ENCODE results near the gene OPRM1. TPM values are rescaled to one million over a fixed set of nuclear protein-coding genes. Genes with fewer than 3 reads are reported as not detected.

Gene OPRM1
- total and polyA plus RNA-seq, 2 of the 8 experiments (the other 6 are each of a cell fraction or from before 2014, with no cell fraction given): not detected

GRCh38 chr6:154239392-154239791 is 200.4 kb downstream of the OPRM1 start:
- Histone ChIP-seq H2AK5ac (ENCODE audit: low read depth, low read length) (no peak overlapping the region), H2AFZ (ENCODE audit: low read length) (no peak overlapping the region), H2BK5ac (ENCODE audit: low read depth, low read length) (no peak overlapping the region), H2BK20ac (ENCODE audit: low read length) (no peak overlapping the region), H4K5ac (ENCODE audit: insufficient read length, low read depth, low read length) (no peak overlapping the region), H3K23me2 (ENCODE audit: low read depth, low read length) (no peaks in the 10 kb centered on the region), H4K20me1 (replicated peaks in 1 of 2; ENCODE audit: control insufficient read depth in 1 of 2, insufficient read depth in 2 of 2, low read length in 2 of 2) (no peaks in the 10 kb centered on the region), H4K91ac (replicated peaks; ENCODE audit: insufficient read length, low read length) (no peak overlapping the region), H3K79me1 (ENCODE audit: low read depth, low read length) (no peaks in the 10 kb centered on the region), H3K23ac (ENCODE audit: insufficient read length) (no peak overlapping the region), H4K8ac (ENCODE audit: extremely low read depth, insufficient read depth, low read length) (no peak overlapping the region), H2BK12ac (ENCODE audit: low read depth, low read length) (no peak overlapping the region), H3K27ac (ENCODE audit: low read depth, low read length) (no peak overlapping the region), H3K18ac (ENCODE audit: extremely low read depth, low read length) (no peak overlapping the region), H3K4me1 (replicated peaks in 1 of 4; ENCODE audit: control insufficient read depth in 3 of 4, insufficient read depth in 4 of 4, low read length in 3 of 4) (peaks cover 0 to 6% (median 3%) of the 10 kb centered on the region in 4 experiments; a peak in 2 of 7 replicates), H2BK120ac (replicated peaks; ENCODE audit: low read depth, low read length) (no peak overlapping the region), H3K4me3 (ENCODE audit: extremely low read depth in 1 of 4, insufficient read depth in 2 of 4, low read depth in 3 of 4, low read length in 4 of 4) (no peak overlapping the region), H3K4ac (replicated peaks; ENCODE audit: insufficient read length, low read depth, low read length) (no peak overlapping the region), H3K79me2 (ENCODE audit: control insufficient read depth in 1 of 2, insufficient read depth in 2 of 2, low read length in 2 of 2) (no peaks in the 10 kb centered on the region), H3K4me2 (ENCODE audit: insufficient read depth in 1 of 2, low read depth in 2 of 2, low read length in 2 of 2) (no peak overlapping the region), H3K9ac (replicated peaks in 1 of 4; ENCODE audit: extremely low read depth in 1 of 4, low read depth in 3 of 4, low read length in 3 of 4) (no peak overlapping the region), H3K36me3 (ENCODE audit: control insufficient read depth in 2 of 4, insufficient read depth in 4 of 4, low read length in 3 of 4) (no peaks in the 10 kb centered on the region), H3K9me3 (ENCODE audit: insufficient read depth in 2 of 2, low read depth in 1 of 2, low read length in 1 of 2) (no peaks in the 10 kb centered on the region), H2BK15ac (ENCODE audit: low read length) (no peak overlapping the region), H3K56ac (replicated peaks; ENCODE audit: insufficient read length, low read depth, low read length) (no peak overlapping the region), H3K14ac (ENCODE audit: insufficient read length) (no peak overlapping the region), H3K27me3 (replicated peaks in 1 of 4; ENCODE audit: control insufficient read depth in 3 of 4, extremely low read depth in 1 of 4, insufficient read depth in 3 of 4, low read length in 3 of 4) (no peaks in the 10 kb centered on the region)
- POLR2A ChIA-PET (ENCODE audit: partially characterized antibody): no interaction called here
- no peak for FAIRE-seq
- CTCF ChIA-PET (ENCODE audit: partially characterized antibody): interaction anchor here (0.5 to 1.1 kb wide), 3 partner anchors 7 to 1600 kb away, joined by 3 read pairs; no protein-coding TSS in a partner anchor
- DNase-seq (ENCODE audit: low read depth in 1 of 2, low spot score in 2 of 2): no peak
- TF ChIP-seq BCL11A (IDR thresholded peaks at IDR 0.05; ENCODE audit: low read depth in 2 of 2, low read length in 2 of 2) (no peak), SRF (IDR thresholded peaks at IDR 0.05; ENCODE audit: low read depth, low read length) (no peak), FOSL1 (IDR thresholded peaks at IDR 0.05; ENCODE audit: insufficient read depth, low read depth, low read length) (no peak), TAF1 (IDR thresholded peaks at IDR 0.05; ENCODE audit: low read depth, low read length) (no peak), MAX (IDR thresholded peaks at IDR 0.05) (no peak)
- WGBS, 2 experiments (ENCODE audit: extremely low coverage in 1 of 2, insufficient coverage in 1 of 2, insufficient read length in 1 of 2, insufficient replicate concordance in 2 of 2, low coverage in 1 of 2, low lambda C conversion rate in 2 of 2, missing lambda C conversion rate in 1 of 2): 78% methylated on average over 7 of the region's 7 CpGs; no CpG with 5 or more reads in 1 of the 2 experiments

Measured in H1 (cell line).